Spleen (tissue), 7 donors: Measurements from ENCODE around the gene RPL29.

ENCODE experiments used
- POLR2A ChIP-seq, 3 donors: fragments of 450-650 bp; IDR thresholded peaks; one replicate each; pipeline ENCODE4 v1.5.1; 2017; ENCODE audit warnings: antibody characterized with exemption in 3 of 3, mild to moderate bottlenecking in 1 of 3
- TF ChIP-seq, protein P1 (sequence below), 11 experiments: fragments of 200-600 bp in 7 of 11; fragments of 450-650 bp in 4 of 11; sonication (generic) in 4 of 11; IDR thresholded peaks in 8 of 11; conservative IDR thresholded peaks in 3 of 11; 1 replicate in 7 of 11; 2 replicates in 4 of 11; pipeline versions ENCODE4 v1.4.0 to v1.8.0; 2016 to 2021; ENCODE audit warnings: antibody characterized with exemption in 11 of 11, inconsistent platforms in 4 of 11, mild to moderate bottlenecking in 1 of 11
- donor health status: DM: no; HTN: no; CAD: no; lungs with moderate emphysema.
- donor health status: DM: no; HTN: no; CAD: no.
- donor health status: DM: no; HTN: no; CAD: no.

DNA sequence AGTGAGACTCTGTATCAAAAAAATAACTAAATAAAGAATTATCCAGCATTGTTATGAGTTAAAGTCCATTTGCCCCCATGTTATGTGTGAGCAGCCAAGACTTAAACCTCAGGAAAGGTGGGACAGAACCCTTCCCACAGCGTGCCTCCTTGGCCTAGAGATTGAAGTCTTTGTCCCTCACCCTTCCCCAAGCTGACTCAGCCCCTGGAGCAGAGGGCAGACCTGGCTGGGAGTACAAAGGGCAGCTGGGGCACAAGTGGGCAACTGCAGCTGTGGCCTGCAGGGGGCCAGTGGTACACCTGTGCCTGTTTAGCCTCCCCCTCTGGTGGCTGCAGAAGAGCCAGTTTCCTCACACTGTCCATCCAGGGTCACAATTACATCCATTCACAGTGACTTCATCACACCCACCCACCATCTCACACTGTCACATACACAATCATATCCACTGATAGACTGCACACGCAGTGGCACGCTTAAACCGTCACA is 13.3 kb downstream of the RPL29 start:
- no peak for TF ChIP-seq POLR2A (IDR thresholded peaks at IDR 0.05)
- TF ChIP-seq, protein P1, sequence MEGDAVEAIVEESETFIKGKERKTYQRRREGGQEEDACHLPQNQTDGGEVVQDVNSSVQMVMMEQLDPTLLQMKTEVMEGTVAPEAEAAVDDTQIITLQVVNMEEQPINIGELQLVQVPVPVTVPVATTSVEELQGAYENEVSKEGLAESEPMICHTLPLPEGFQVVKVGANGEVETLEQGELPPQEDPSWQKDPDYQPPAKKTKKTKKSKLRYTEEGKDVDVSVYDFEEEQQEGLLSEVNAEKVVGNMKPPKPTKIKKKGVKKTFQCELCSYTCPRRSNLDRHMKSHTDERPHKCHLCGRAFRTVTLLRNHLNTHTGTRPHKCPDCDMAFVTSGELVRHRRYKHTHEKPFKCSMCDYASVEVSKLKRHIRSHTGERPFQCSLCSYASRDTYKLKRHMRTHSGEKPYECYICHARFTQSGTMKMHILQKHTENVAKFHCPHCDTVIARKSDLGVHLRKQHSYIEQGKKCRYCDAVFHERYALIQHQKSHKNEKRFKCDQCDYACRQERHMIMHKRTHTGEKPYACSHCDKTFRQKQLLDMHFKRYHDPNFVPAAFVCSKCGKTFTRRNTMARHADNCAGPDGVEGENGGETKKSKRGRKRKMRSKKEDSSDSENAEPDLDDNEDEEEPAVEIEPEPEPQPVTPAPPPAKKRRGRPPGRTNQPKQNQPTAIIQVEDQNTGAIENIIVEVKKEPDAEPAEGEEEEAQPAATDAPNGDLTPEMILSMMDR (IDR thresholded peaks at IDR 0.05 in 8 of 11, conservative IDR thresholded peaks at IDR 0.05 in 3 of 11), result peak in 7 of 11 experiments; percentile 33 to 57 (median 43)
